Trophoblast cell (in vitro differentiated cells and primary cell): ENCODE results near the gene KLRF1.

Source experiments
- DNase-seq, 2 donors: peaks; one replicate each; pipeline ENCODE4 v3.0.0-alpha.2; 2016
- H2AFZ ChIP-seq: 2 replicates; pipeline ENCODE4 v1.6.1; 2013; ENCODE audit warnings: low read length, moderate library complexity, mild to moderate bottlenecking; ENCODE audit not compliant: insufficient read depth, poor library complexity
- H2AK5ac ChIP-seq: 2 replicates; pipeline ENCODE4 v1.6.1; 2013; ENCODE audit warnings: mild to moderate bottlenecking, low read length
- H2BK120ac ChIP-seq: 2 replicates; pipeline ENCODE4 v1.6.1; 2013; ENCODE audit warnings: low read length, mild to moderate bottlenecking, moderate library complexity; ENCODE audit not compliant: insufficient read depth, poor library complexity
- H2BK12ac ChIP-seq: 2 replicates; pipeline ENCODE4 v1.6.1; 2013; ENCODE audit warnings: mild to moderate bottlenecking, low read length, moderate library complexity
- H2BK5ac ChIP-seq: 2 replicates; pipeline ENCODE4 v1.6.1; 2013; ENCODE audit warnings: low read length, low read depth, moderate library complexity, mild to moderate bottlenecking; ENCODE audit not compliant: poor library complexity
- H3K14ac ChIP-seq: 2 replicates; pipeline ENCODE4 v1.6.1; 2013; ENCODE audit warnings: mild to moderate bottlenecking, low read length
- H3K18ac ChIP-seq: 2 replicates; pipeline ENCODE4 v1.6.1; 2013; ENCODE audit warnings: mild to moderate bottlenecking, low read length
- H3K23ac ChIP-seq: 2 replicates; pipeline ENCODE4 v1.6.1; 2013; ENCODE audit warnings: low read length
- H3K27ac ChIP-seq: 2 replicates; pipeline ENCODE4 v1.5.1; 2013; ENCODE audit warnings: low read depth, mild to moderate bottlenecking, inconsistent platforms, low read length, moderate library complexity
- H3K27me3 ChIP-seq: 2 replicates; pipeline ENCODE4 v1.6.1; 2013; ENCODE audit warnings: inconsistent platforms, mild to moderate bottlenecking, low read length, moderate library complexity; ENCODE audit not compliant: insufficient read depth
- H3K36me3 ChIP-seq, 2 experiments: 1 replicate in 1 of 2; 2 replicates in 1 of 2; pipeline ENCODE4 v1.6.1; 2013; ENCODE audit warnings: low read length in 2 of 2, mild to moderate bottlenecking in 2 of 2, moderate library complexity in 1 of 2; ENCODE audit not compliant: insufficient read depth in 2 of 2, control insufficient read depth in 1 of 2
- H3K4ac ChIP-seq: 2 replicates; pipeline ENCODE4 v1.6.1; 2013; ENCODE audit warnings: low read depth, mild to moderate bottlenecking, low read length, moderate library complexity
- H3K4me1 ChIP-seq, 2 experiments: 1 replicate in 1 of 2; 2 replicates in 1 of 2; pipeline ENCODE4 v1.6.1; 2013; ENCODE audit warnings: low read length in 2 of 2, mild to moderate bottlenecking in 2 of 2, moderate library complexity in 1 of 2; ENCODE audit not compliant: insufficient read depth in 2 of 2, control insufficient read depth in 1 of 2
- H3K4me2 ChIP-seq: 2 replicates; pipeline ENCODE4 v1.6.1; 2013; ENCODE audit warnings: inconsistent platforms, mild to moderate bottlenecking, low read length, moderate library complexity
- H3K4me3 ChIP-seq: 2 replicates; pipeline ENCODE4 v1.5.1; 2013; ENCODE audit warnings: mild to moderate bottlenecking, low read depth, low read length, inconsistent platforms
- H3K79me1 ChIP-seq: one replicate; pipeline ENCODE4 v1.6.1; 2013; ENCODE audit warnings: low read length
- H3K79me2 ChIP-seq: 2 replicates; pipeline ENCODE4 v1.6.1; 2013; ENCODE audit warnings: low read length, mild to moderate bottlenecking; ENCODE audit not compliant: control insufficient read depth, insufficient read depth, poor library complexity
- H3K9ac ChIP-seq: 2 replicates; pipeline ENCODE4 v1.6.1; 2013; ENCODE audit warnings: mild to moderate bottlenecking, low read length
- H3K9me3 ChIP-seq: 2 replicates; pipeline ENCODE4 v1.6.1; 2013; ENCODE audit warnings: low read depth, mild to moderate bottlenecking, control low read depth, inconsistent platforms, low read length; ENCODE audit not compliant: insufficient read depth
- H4K12ac ChIP-seq: 2 replicates; pipeline ENCODE4 v1.6.1; 2013; ENCODE audit warnings: low read depth, mild to moderate bottlenecking, low read length, moderate library complexity
- H4K8ac ChIP-seq: 2 replicates; pipeline ENCODE4 v1.6.1; 2013; ENCODE audit warnings: low read depth, mild to moderate bottlenecking, low read length, moderate library complexity
- H4K91ac ChIP-seq: one replicate; pipeline ENCODE4 v1.6.1; 2013; ENCODE audit warnings: low read depth, mild to moderate bottlenecking, low read length, moderate library complexity
- WGBS: extraction: QIAGEN DNeasy Blood & Tissue Kit; methylation state at CpG from one replicate; pipeline ENCODE4 v1.1.7; 2013; ENCODE audit warnings: missing lambda C conversion rate; ENCODE audit not compliant: insufficient read length, insufficient coverage; ENCODE audit errors: extremely low coverage; 5-methylcytosine and 5-hydroxymethylcytosine counted together

Gene KLRF1

DNA sequence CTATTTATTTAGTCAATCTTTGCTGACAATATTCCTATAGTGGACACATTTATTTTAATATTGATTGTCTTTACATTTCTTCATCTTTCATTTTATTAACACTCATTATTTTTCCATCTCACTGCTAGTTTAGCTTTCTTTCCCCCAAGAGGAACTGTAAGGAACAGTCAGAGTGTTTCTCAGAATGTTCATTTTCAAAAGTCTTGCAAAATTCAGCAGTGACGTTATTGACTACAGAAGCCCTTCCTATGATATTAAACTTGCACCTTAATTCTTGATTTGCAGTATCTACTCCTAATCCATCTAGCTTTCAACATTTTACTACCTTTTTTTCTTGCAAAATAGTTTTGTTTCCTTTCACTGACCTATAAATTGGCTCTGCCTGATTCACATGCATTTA is 28.9 kb downstream of the KLRF1 start:
- DNase-seq = no peak
- Histone ChIP-seq H2BK5ac (no peak overlapping the region), H3K9me3 (no peaks in the 10 kb centered on the region), H3K4ac (no peak overlapping the region), H3K4me3 (no peak overlapping the region), H3K4me1 (no peaks in the 10 kb centered on the region), H3K14ac (no peak overlapping the region), H3K27me3 (no peaks in the 10 kb centered on the region), H3K36me3 (no peaks in the 10 kb centered on the region), H3K27ac (no peak overlapping the region), H3K9ac (no peak overlapping the region), H3K23ac (no peak overlapping the region), H2BK12ac (no peak overlapping the region), H4K91ac (no peak overlapping the region), H2AK5ac (no peak overlapping the region), H4K12ac (no peak overlapping the region), H4K8ac (no peak overlapping the region), H3K79me1 (no peaks in the 10 kb centered on the region), H2BK120ac (no peak overlapping the region), H2AFZ (no peak overlapping the region), H3K18ac (no peak overlapping the region), H3K4me2 (no peak overlapping the region), H3K79me2 (no peaks in the 10 kb centered on the region)
- no CpG with 5 or more reads among the region's 1 CpG for WGBS

DNA sequence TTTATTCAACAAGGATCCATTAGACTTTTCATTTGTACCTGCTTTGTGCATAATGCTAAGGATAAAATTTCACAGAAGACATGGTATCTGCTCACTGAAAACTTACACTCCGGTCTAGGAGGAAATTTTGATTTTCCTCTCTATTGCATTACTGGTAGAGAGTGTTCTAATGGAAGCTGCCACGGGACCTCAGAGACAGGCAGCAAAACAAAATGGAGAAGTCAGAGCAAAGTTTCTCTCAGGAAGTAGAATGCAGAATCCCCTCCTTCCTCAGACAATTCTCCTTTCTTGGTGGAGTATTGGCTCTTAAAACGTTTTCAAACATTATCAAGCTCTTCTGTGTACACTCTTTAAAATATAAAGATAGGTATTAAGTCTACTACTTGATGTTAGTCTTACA is 29.6 kb downstream of the KLRF1 start:
- Histone ChIP-seq H3K79me2 (no peaks in the 10 kb centered on the region), H3K23ac (no peak overlapping the region), H3K18ac (no peak overlapping the region), H2AK5ac (no peak overlapping the region), H3K27ac (no peak overlapping the region), H3K9ac (no peak overlapping the region), H3K14ac (no peak overlapping the region), H3K36me3 (no peaks in the 10 kb centered on the region), H3K4me2 (no peak overlapping the region), H3K79me1 (no peaks in the 10 kb centered on the region), H3K27me3 (no peaks in the 10 kb centered on the region), H3K4ac (no peak overlapping the region), H2BK120ac (no peak overlapping the region), H2BK5ac (no peak overlapping the region), H4K12ac (no peak overlapping the region), H3K4me3 (no peak overlapping the region), H4K91ac (no peak overlapping the region), H3K9me3 (no peaks in the 10 kb centered on the region), H2AFZ (no peak overlapping the region), H4K8ac (no peak overlapping the region), H2BK12ac (no peak overlapping the region), H3K4me1 (no peaks in the 10 kb centered on the region)
- no CpG with 5 or more reads among the region's 3 CpGs for WGBS
- DNase-seq = no peak

DNA sequence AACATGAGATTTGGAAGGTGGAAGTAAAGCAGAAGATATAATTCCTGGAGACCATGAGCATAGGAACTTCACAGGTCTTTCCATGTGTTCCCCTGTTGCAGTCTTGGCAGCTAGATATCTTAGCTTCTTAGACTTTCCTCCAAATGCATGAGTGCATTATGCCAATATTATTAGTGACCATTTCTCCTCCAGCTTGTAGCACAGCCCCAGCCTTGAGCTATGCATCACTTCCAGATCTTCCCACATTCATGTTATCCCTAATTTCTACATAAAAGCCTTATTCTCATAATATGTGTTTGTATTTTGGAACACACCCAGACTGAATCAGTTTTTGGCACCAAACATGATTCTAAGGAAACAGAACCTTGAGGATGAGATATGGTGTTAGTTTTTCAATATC is 30.9 kb downstream of the KLRF1 start:
- no peak overlapping the region for H3K9ac ChIP-seq
- H3K4me3 ChIP-seq = no peak overlapping the region
- H4K12ac ChIP-seq = no peak overlapping the region
- no peaks in the 10 kb centered on the region for H3K9me3 ChIP-seq
- H4K8ac ChIP-seq = no peak overlapping the region
- H3K23ac ChIP-seq = no peak overlapping the region
- H3K18ac ChIP-seq = no peak overlapping the region
- H3K4me1 ChIP-seq = no peaks in the 10 kb centered on the region
- no peak overlapping the region for H2BK120ac ChIP-seq
- H3K27me3 ChIP-seq = no peaks in the 10 kb centered on the region
- H2BK5ac ChIP-seq = no peak overlapping the region
- H2AK5ac ChIP-seq = no peak overlapping the region
- DNase-seq = no peak
- no peak overlapping the region for H3K4me2 ChIP-seq
- H3K79me2 ChIP-seq = no peaks in the 10 kb centered on the region
- H3K36me3 ChIP-seq = no peaks in the 10 kb centered on the region
- no peak overlapping the region for H3K14ac ChIP-seq
- H3K4ac ChIP-seq = no peak overlapping the region
- H4K91ac ChIP-seq = no peak overlapping the region
- no peak overlapping the region for H2BK12ac ChIP-seq
- H2AFZ ChIP-seq = no peak overlapping the region
- H3K27ac ChIP-seq = no peak overlapping the region
- H3K79me1 ChIP-seq = no peaks in the 10 kb centered on the region

DNA sequence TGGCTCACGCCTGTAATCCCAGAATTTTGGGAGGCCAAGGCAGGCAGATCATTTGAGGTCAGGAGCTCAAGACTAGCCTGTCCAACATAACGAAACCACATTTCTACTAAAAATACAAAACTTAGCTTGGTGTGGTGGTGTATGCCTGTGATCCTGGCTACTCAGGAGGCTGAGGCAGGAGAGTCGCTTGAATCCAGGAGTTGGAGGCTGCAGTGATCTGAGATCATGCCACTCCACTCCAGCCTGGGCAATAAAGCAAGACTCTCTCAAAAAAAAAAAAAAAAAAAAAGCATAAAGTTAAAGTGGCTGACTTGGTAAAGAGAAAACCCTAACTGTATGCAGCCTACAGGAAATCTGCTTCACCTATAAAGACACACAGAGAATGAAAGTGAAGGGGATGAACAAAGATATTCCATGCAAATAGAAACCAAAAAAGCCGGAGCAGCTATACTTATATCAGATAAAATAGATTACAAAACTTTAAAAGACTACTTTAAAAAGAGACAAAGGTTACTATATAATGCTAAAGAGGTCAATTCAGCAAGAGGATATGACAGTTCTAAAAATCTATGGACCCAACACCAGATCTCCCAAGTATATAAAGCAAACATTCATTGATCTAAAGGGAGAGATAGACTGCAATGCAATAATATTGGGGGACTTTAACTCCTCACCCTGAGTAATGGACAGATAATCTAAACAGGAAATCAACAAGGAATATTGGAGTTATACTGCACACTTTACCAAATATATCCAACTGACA is 37.8 kb downstream of the KLRF1 start:
- Histone ChIP-seq H3K4ac (no peak overlapping the region), H3K27ac (no peak overlapping the region), H2AFZ (no peak overlapping the region), H3K14ac (no peak overlapping the region), H3K4me1 (no peaks in the 10 kb centered on the region), H3K18ac (no peak overlapping the region), H3K27me3 (no peaks in the 10 kb centered on the region), H3K23ac (no peak overlapping the region), H3K79me2 (no peaks in the 10 kb centered on the region), H2BK12ac (no peak overlapping the region), H3K79me1 (no peaks in the 10 kb centered on the region), H3K36me3 (no peaks in the 10 kb centered on the region), H2BK120ac (no peak overlapping the region), H4K12ac (no peak overlapping the region), H2BK5ac (no peak overlapping the region), H3K4me3 (no peak overlapping the region), H3K4me2 (no peak overlapping the region), H2AK5ac (no peak overlapping the region), H3K9me3 (no peaks in the 10 kb centered on the region), H4K91ac (no peak overlapping the region), H4K8ac (no peak overlapping the region), H3K9ac (no peak overlapping the region)
- DNase-seq = no peak
- WGBS = no CpG with 5 or more reads among the region's 4 CpGs
